Fibroblast of skin of back (primary cell): Measurements from ENCODE around the gene ANGEL1.

Experiments
- DNase-seq: peaks from one replicate; pipeline ENCODE4 v3.0.0-alpha.2; 2013

The ANGEL1 gene

DNA sequence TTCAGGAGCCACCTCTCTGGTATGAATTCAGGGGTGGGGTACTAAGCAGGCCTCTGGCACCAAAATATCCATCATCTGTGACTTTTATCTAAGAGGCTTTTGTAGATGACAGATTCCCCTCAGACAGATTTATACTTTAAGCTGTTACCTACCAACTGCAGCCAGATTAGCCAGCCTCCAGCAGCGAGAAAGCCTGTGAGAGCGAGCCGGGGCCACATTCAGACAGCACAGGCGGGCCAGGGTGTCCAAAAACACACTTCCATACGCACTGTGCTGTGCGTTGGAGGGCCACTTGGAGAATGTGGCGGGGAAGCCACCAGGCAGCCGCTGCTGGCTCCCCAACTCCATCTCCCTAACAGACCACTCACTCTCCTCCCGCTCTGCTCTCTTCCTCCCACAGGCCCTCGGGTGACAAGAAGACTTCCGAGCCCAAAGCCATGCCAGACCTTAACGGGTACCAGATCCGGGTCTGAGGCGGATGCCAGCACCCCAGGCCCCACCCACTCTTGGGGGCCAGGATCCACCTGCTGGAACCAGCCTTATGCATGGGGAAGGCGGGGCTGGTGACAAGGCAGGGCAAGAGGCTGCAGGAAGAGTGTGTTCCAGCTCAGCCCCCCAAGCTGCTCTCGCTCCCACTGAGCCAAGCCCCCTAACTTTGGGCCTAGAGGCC, 34.0 kb downstream of the ANGEL1 start:
- DNase-seq: no peak

DNA sequence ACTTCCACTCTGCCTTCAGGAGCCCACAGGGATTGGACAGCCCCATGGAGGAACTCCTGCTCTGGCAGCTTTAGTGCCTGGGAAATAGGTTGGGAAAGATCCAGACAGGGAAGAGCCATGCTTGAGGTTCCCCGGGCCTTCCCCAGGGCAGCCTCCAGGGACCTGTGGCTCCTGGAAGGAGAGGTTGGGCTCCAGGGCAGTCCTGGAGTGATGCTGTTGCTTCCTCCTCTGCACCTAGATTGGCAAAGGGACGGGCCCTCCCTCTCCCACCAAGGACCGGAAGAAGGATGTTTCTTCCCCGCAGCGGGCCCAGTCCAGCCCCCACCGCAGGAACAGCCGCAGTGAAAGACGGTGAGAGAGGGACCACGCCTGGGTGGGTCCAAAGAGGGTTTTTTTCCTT, 35.0 kb downstream of the ANGEL1 start:
- DNase-seq: no peak

DNA sequence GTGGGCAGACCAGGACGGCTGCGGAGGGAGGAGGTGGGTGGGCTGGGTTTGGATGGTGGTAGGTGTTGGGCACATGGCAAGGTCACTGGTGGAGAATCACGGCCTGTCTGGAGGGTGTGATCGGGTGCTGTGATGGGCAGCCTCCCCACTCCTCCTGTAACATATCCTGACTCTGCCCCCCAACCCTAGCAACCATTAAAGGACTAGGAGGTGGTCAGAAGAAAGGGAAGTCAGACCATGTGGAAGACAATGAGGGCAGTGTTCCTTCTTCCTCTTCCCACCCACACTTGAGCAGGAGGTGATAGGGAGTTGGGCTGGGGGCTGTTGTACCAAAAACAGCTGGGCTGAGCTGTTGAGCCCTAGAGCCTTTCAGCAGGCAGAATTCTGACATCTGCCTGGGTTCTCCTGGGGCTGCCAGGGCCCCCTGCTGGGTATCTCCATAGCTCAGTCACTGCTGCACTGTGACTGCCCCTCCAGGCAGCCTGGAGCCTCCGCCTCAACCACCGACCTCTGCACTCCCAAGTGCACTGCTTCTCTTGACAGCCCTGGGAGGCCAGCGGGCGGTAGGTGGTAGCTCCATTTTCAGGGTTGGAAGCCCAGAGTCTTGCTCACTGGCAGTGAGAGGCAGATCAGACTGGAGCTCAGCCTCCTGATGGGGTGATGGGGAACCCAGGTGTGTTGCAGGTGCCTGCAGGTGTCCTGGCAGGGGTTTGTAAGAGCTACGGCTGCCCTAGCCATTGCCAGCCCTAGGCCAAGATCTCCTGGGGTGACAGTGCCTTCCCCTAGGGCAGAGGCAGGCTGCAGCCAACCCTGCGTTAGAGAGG, 36.0 kb downstream of the ANGEL1 start:
- DNase-seq: no peak

DNA sequence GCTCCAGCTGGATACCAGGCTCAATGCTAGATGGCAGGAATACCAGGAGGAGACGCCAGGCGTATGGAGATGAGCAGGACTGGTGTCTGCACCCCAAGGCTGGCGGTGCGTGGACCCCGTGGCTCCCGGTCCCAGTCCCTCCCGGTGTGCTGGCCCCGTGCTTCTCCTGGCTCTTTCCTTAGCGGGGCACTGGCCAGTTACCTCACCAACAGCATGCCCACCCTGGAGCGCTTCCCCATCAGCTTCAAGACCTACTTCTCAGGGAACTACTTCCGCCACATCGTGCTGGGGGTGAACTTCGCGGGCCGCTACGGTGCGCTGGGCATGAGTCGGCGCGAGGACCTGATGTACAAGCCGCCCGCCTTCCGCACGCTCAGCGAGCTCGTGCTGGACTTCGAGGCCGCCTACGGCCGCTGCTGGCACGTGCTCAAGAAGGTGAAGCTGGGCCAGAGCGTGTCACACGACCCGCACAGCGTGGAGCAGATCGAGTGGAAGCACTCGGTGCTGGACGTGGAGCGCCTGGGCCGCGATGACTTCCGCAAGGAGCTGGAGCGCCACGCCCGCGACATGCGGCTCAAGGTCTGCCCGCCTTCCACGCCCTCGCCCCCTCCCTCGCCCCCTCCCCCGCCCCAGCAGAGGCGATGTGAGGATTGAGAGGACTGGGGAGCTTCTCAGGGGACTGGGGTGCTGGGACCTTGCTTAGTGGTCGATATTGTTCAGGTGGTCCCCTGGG, 36.8 kb downstream of the ANGEL1 start:
- no peak for DNase-seq

DNA sequence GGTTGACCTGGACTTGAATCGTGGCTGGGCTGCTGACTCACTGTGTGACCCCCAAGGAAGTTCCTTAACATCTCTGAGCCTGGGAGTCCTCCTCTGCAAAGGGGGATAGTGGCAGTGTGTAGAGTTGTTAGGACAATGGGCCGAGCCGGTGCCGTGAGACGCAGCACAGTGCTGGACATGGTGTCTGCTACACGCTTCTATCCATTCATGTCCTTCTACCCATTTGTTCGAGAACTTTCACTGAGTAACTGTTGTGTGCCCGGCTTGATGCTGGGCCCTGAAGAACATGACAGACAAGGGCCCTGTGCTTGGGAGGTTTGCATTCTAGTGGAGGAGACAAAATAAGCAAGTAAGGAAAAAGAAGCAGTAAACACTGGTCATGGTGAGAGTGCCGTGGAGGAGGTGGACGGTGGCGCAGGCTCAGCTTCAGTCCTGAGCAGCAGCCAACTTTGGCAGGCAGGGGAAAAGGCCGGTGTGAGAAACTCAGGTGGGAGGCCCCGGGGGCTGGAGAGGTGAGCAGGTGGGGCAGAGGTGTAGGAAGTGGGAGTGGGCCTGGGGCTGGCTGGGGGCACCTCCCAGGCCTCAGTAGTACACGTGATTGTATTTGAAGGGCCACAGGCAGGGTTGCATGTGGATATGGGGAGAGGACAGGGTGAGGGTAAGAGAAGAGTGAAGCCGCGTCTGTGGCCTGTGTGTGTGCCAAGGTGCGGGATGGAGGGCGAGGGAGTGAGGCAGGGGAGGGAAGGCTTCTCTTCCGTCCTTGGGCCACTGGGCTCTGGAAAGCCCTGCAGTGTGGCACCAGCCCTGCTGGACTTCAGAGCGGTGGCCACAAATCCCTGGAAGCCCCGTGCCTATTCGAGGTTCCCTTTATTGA, 37.6 kb downstream of the ANGEL1 start:
- DNase-seq: no peak

DNA sequence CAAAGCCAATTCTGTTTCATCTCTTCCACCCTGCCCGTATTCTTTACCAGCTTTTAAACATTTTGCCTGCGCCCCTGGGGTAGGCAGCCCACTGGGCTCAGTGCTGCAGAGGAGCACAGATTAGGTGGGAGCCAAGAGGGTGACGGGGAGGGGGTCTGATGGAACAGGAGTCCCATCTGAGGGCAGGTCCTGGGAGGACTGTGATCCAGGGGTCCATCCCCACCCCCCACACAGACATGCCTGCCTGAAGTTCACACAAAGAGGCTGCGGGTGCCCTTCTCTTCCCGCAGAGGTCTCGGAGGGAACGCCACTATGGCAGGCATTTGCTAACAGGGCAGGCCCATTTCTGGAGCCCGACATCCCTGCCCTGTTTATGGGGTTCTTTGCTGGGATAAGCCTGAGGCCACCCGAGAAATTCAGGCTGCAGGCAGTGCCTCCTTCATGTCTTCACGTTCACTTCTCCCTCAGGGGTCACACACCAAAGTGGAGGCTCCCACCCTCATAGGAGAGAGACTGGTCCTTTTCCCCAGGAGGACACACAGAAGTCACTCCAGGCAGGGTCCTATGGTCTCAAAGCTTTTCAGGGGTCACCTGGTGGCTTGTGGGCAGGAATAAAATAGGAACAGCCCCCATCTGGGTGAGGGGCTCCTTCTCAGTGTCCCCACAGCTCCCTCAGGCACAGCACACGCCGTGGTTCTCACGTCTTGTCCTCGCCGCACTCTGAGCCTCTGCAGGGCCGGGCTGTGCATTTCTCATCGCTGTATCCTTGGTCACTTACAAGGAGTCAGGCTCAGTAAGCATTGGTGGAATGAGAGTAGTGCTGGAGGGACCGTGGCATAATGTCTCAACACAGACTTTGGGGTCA, 38.5 kb downstream of the ANGEL1 start:
- no peak for DNase-seq

DNA sequence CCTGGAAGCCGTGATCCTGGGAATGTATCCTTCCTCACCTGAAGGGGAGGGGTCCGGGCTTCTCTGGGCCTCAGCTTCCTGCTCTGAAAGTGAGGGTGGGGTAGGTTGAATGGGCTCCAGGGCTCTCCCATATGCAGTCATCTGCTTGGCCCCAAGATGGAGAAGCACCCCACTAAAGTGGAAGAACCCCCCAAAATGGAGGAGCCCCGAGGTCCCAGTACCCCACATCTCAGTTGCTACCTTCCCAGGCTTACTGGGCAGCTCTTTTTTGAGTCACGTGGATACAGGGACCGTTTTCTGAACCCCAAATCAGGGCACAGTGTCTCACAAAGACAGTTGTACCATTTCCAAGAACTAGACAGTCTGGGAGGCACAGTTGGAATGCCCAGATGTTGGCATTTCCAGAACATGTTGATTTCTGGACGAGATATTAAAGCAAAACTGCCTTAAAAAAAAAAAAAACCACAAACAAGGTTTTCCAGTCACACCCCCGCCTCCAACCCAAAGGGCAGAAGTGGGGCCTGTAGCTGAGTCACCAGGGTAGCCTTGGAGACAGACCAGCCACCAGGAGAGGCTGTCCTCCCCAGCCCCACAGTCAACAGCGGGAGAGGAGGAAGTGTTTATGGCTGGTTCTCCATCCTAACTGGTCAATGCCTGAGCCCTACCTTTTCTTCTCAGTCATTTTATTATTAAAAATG, 39.3 kb downstream of the ANGEL1 start:
- peak; percentile 75 for DNase-seq

DNA sequence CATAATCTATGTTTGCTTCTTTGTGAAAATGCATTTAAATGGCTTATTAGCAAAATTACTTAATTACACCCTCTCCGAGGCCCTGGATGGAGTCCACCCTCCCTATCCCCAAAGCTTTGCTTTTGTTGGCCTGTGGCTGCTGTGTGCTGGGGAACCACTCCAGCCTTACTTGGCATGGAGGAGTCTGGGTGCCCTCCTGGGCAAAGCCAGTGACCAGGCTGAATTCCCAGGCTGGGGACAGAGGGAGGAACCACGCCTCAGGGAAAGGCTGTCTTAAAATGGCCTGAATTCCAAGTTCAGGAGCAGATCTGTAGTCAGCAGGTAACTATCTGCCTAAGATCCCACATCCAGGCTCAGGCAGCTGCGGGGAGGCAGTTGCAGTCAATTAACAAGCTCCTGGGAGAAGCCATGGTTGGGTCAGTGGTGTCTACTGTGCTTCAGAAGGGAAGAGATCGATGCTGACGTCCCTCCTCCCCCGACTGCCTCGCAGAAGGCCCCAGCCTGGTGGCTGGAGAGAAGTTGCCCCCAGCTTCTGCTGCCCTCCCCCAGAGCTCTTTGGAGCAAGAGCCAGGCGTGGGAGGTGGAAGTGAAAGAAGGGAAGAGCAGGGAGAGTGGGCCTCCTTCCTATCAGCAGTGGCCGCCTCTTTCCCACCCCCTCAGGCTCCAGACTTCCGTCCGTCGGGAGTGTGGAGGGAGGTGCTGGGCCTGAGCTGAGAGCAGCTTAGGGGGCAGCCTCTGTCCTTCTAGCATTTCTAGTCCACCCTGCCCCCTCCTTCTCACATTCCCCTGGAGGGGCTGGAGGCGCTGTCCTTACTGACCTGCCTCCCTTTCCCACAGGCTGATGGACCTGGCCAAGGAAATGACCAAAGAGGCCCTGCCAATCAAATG, 40.1 kb downstream of the ANGEL1 start:
- DNase-seq: no peak

DNA sequence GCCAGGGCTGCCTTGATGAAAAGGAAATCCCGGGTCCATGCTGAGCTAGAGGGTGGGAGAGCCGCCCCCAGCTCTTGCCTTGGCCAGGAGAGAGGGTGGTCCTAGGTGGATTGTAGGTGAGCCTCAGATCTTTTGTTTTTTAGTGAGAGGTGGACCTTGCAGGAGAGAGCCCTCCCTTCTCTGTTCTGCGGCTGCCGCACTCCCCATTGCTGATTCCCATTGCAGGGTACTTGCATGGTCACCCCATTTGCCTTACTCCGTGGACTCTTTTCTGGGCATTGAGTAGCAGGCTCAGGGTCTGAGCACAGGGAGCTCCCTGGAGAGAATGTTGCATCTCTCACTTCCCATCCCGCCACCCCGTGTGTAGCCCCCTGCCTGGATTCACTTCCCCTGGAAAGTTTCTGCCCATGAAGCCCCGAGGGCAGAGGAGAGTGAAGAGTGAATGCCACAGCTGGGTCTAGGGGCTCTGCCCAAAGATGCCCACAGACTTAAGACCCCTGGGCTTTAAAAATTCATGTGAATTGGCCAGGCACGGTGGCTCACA, 41.2 kb downstream of the ANGEL1 start:
- no peak for DNase-seq

DNA sequence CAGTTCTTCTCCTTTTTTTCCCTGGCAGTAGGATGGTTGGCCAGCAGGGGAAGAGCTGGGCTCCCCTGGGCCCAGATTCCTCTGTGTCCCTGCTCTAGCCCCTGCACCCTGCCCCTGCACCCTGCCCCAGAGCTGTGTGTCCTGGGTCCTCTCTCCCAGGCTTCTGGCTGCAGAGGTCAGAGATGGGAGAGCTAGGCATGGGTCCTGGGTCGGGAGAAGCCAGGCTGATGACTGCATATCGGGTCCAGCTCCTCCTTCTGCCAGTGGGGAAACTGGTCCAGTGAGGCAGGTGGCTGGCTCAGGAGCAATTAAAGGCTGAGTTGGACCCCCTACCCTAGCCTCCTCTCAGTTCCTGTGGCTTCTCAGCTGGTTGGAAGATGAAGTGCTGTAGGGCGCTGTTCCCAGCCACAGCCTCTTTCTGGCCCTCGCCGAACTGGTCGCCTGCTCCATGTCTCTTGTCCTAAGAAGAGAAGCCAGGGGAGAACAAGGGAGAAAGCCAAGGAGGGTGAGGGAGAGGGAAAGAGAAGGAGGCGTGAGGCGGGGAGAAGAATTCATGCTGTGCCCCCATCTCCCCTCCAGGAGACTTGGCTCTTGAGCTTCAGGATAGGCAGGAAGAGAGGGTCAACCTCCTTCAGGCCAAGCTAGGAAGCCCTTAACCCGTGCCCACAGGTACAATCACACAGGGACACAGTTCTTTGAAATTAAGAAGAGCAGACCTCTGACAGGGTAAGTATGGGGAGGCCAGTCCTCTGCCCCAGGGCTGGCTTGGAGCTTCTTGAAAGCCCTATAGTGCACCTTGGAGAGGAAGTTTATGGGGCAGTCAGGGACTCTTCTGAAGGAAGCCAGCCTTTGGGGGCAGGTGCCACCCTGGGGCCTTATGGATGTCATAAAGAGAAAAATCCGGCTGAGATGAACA, 41.9 kb downstream of the ANGEL1 start:
- DNase-seq: no peak

DNA sequence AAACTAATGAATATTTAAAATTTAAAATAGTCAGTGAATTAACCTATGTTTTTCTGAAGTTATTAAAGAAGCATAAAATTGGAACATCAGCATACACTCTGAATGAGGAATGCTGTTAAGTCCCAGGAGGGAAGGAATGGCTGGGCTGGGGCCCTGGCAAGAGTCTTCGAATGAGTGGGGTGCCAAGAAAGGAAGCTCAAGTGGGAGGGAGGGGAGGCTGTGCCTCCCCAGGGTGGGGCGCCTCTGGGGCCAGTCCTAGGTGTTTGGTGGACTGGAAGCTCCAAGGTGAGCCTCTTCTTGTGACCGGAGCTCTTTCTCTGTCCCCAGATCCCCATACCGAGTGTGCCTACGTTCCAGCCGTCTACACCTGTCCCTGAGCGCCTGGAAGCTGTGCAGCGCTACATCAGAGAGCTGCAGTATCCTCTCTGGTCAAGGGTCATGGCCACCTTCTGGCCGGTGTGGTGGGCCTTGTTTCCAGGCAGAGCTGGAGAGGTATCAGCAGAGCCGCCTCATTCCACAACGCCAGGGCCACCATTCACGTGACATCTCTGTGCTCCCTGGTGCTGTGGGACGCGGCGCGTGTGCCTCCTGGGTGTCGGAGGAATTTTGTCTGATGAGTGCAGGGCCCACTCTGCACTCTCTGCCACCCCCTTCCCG, 42.9 kb downstream of the ANGEL1 start:
- no peak for DNase-seq

DNA sequence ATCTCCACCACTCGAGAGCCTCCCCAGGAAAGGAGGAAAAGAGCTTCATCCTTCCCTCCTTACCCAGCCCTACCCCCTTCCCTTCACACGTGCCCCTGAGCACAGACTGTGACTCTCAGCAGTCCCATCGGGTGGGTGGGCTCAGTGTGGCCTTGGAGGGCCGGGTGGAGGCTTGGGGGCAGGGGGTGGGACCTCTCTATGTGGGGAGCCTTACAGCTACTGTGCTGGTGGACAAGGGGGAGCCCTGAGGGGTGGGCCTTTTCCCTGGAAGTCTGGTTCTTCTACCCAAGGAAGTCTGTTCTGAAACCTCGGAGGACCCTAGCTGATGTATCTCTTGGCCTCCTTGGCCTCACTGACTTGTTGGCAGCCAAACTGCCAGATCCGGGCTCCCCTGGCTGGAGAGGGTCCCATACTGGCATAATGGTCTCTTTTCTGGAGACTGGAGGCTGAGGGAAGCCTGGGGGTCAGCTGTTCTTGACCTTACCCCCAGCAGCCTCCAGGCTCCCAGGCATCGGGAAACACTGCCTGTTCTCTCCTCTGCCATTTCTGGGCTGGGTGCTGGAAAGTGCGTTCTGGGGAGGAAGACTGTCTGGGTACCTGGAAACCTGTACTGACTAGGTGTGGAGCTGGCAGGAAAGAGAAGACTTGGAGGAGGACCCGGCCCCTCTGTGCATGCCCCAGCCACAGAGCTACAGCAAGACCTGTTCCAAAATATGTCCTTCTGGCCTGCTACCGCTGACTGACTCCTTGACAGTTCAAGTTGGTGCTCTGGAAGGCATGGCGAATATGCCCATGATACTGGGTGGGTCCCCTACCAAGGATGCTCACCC, 43.8 kb downstream of the ANGEL1 start:
- no peak for DNase-seq

DNA sequence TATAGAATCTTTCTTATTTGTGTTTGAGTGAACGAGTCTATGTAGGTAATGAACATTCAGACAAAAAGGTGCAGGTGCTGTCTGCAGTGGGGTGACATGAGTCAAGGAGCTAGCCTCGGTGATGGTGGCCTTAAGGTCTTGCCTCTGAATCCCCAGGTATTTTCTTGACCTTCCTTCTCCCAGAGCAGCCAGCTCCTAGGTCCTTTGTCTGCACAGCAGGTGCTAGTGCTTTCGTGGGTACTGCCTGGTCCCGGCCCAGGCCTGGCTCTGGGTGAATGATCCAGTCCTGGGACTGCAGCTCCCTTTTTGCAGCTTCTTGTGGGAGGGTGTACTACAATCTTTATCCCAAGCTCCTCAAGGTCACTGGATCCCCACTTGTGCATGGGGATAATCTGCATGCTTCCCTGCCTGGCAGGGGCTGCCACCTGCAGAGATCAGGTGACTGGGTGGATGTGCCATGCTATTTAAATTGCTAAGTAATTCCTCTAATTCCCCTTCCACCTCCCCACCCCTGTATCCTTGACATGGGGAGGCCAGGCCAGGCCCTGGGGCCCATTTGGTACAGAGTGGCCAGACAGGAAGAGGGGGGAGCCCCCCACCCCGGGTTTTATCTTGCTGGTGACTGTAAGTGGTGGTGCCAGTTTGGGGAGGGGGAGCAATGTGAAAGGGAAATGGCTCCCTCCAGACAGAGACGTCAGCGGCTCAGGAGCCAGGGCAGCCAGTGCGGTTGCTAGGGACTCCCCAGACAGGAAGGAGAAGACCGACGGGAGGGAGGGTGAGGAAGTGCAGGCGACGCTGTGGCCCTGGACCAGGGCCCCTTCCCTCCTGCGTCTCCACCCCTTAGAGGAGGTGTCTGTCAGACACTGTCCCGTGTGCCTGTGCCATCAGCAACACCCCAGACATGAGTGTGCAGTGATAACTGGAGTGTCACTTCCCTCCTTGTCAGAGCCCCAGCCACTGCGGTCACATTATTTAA, 44.7 kb downstream of the ANGEL1 start:
- no peak for DNase-seq

DNA sequence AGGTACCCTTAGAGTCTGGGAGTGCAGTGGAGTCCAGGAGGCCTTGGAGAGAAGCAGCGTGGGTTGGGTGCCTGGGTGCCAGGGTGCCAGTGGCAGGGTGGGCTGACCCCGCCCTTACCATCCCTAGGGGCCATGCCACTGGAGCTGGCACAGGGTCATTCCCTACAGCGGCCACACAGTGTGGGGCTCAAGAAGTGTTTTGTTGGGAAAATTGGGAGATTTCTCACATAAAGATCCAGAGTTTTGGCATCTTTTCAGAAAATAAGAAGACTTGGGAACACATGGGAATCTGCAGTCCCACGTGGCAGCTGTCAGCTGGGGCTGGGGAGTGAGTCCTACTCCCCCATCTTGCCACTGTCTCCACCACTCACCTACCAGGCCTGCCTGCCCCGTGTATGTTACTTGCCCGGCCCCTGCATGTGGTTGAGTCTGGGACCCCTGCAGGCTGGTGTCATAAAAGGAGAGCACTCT, 47.2 kb downstream of the ANGEL1 start:
- no peak for DNase-seq
